Measurements from ENCODE around the gene HOMER2.

Gene HOMER2

DNA sequence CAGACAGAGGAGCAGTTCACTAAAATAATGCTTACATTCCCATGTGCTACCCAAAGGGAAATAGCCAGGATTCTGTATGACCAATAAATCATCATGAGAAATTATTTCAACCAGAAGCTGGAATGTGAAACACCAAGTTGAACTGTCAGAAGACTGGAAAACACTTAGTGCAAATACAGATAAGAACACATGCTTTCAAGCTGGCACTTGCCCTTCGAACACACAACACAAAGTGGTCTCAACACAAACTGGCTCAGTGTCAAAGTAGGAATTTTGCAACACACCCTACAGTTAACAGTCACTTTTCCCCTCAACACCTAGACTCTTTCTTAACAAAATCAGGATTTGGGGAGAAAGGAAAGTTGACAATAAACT, 148.0 kb downstream of the HOMER2 start:
- H2BK12ac ChIP-seq (ENCODE audit: low read length), result no peak overlapping the region
- H3K4ac ChIP-seq (ENCODE audit: low read length), result no peak overlapping the region
- no peaks in the 10 kb centered on the region for H3K79me1 ChIP-seq (ENCODE audit: low read depth, low read length)
- no peak overlapping the region for H2BK5ac ChIP-seq (ENCODE audit: low read length)
- H2BK120ac ChIP-seq (ENCODE audit: low read depth, low read length), result no peak overlapping the region
- no peak overlapping the region for H3K27ac ChIP-seq (replicated peaks; ENCODE audit: low read length)
- DNase-seq (ENCODE audit: low spot score), result no peak
- H3K9ac ChIP-seq (ENCODE audit: low read depth, low read length, poor library complexity), result no peak overlapping the region
- H3K27me3 ChIP-seq (ENCODE audit: control insufficient read depth in 3 of 3, insufficient read depth in 3 of 3, low read depth in 1 of 3, low read length in 3 of 3), result peaks cover 2 to 23% (median 9%) of the 10 kb centered on the region in 3 experiments
- no peaks in the 10 kb centered on the region for H3K36me3 ChIP-seq (replicated peaks in 1 of 2; ENCODE audit: control insufficient read depth in 2 of 2, insufficient read depth in 2 of 2, low read length in 2 of 2)
- H3K14ac ChIP-seq (ENCODE audit: low read length), result no peak overlapping the region
- no peak overlapping the region for H3K4me2 ChIP-seq (ENCODE audit: insufficient read depth, low read length, poor library complexity, severe bottlenecking)
- no peak overlapping the region for H2BK15ac ChIP-seq (ENCODE audit: low read length)
- H2AFZ ChIP-seq (ENCODE audit: low read length), result no peak overlapping the region
- no peak overlapping the region for H3K4me3 ChIP-seq (ENCODE audit: low read length in 2 of 2)
- H3K4me1 ChIP-seq (ENCODE audit: control insufficient read depth in 2 of 2, insufficient read depth in 1 of 2, low read depth in 1 of 2, low read length in 2 of 2), result no peaks in the 10 kb centered on the region
- no CpG with 5 or more reads among the region's 1 CpG for WGBS, 2 donors (ENCODE audit: extremely low coverage in 2 of 2, insufficient read length in 2 of 2, insufficient replicate concordance in 1 of 2)
- no peak overlapping the region for H3K18ac ChIP-seq (ENCODE audit: low read length)
- H2AK5ac ChIP-seq (ENCODE audit: low read depth, low read length), result no peak overlapping the region
- H3K9me3 ChIP-seq (replicated peaks in 1 of 2; ENCODE audit: control insufficient read depth in 2 of 2, insufficient read depth in 1 of 2, low read depth in 1 of 2, low read length in 2 of 2), result no peaks in the 10 kb centered on the region
- H4K8ac ChIP-seq (ENCODE audit: low read depth, low read length), result no peak overlapping the region
- no peak overlapping the region for H3K23ac ChIP-seq (ENCODE audit: low read depth, low read length, poor library complexity)
- H4K91ac ChIP-seq (ENCODE audit: low read depth, low read length, poor library complexity), result no peak overlapping the region

DNA sequence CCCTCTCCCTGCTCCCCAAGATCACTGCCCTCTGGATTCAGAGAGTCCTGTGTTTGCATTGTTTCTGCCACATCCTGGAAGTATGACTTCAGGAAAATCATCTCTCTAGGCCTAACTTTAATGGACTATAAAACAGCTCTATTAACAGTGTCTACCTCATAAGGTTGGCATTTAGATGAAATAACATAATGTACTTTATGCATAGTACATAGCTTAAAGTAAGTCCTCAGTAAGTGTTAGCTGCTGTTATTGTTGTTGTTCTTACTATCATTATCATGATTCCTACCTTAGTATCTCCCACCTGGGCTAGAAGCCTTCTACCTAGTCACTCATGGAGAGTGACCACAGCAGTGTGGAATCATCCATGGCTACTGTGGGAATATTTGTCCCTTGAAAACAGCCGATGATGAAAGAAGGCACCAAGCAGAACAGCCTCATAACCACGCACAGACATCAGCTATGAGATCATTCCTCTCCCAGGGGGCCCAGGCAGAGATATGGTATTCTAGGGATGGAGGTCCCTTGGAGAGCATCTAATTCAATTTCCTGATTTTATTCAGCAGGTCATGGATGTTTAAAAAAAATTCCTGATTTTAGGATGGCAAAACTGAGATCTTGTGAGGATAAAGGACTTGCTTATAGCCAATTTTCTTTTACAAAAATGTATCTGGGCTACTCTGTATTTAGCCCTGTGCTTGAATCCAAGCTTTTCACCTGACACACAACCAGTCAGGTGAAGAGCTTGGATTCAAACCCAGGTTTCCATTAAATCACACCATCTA, 148.5 kb downstream of the HOMER2 start:
- Histone ChIP-seq H4K91ac (ENCODE audit: low read depth, low read length, poor library complexity) (no peak overlapping the region), H2AK5ac (ENCODE audit: low read depth, low read length) (no peak overlapping the region), H3K27me3 (ENCODE audit: control insufficient read depth in 3 of 3, insufficient read depth in 3 of 3, low read depth in 1 of 3, low read length in 3 of 3) (peaks cover 2 to 29% (median 11%) of the 10 kb centered on the region in 3 experiments), H3K14ac (ENCODE audit: low read length) (no peak overlapping the region), H3K4ac (ENCODE audit: low read length) (no peak overlapping the region), H3K23ac (ENCODE audit: low read depth, low read length, poor library complexity) (no peak overlapping the region), H2BK15ac (ENCODE audit: low read length) (no peak overlapping the region), H2BK120ac (ENCODE audit: low read depth, low read length) (no peak overlapping the region), H3K27ac (replicated peaks; ENCODE audit: low read length) (no peak overlapping the region), H3K4me1 (ENCODE audit: control insufficient read depth in 2 of 2, insufficient read depth in 1 of 2, low read depth in 1 of 2, low read length in 2 of 2) (no peaks in the 10 kb centered on the region), H3K9me3 (replicated peaks in 1 of 2; ENCODE audit: control insufficient read depth in 2 of 2, insufficient read depth in 1 of 2, low read depth in 1 of 2, low read length in 2 of 2) (no peaks in the 10 kb centered on the region), H3K79me1 (ENCODE audit: low read depth, low read length) (no peaks in the 10 kb centered on the region), H3K4me2 (ENCODE audit: insufficient read depth, low read length, poor library complexity, severe bottlenecking) (no peak overlapping the region), H2AFZ (ENCODE audit: low read length) (no peak overlapping the region), H2BK12ac (ENCODE audit: low read length) (no peak overlapping the region), H4K8ac (ENCODE audit: low read depth, low read length) (no peak overlapping the region), H3K9ac (ENCODE audit: low read depth, low read length, poor library complexity) (no peak overlapping the region), H3K36me3 (replicated peaks in 1 of 2; ENCODE audit: control insufficient read depth in 2 of 2, insufficient read depth in 2 of 2, low read length in 2 of 2) (no peaks in the 10 kb centered on the region), H2BK5ac (ENCODE audit: low read length) (no peak overlapping the region), H3K18ac (ENCODE audit: low read length) (no peak overlapping the region), H3K4me3 (ENCODE audit: low read length in 2 of 2) (no peak overlapping the region)
- WGBS, 2 donors (ENCODE audit: extremely low coverage in 2 of 2, insufficient read length in 2 of 2, insufficient replicate concordance in 1 of 2), result no CpG with 5 or more reads among the region's 2 CpGs
- DNase-seq (ENCODE audit: low spot score), result no peak

DNA sequence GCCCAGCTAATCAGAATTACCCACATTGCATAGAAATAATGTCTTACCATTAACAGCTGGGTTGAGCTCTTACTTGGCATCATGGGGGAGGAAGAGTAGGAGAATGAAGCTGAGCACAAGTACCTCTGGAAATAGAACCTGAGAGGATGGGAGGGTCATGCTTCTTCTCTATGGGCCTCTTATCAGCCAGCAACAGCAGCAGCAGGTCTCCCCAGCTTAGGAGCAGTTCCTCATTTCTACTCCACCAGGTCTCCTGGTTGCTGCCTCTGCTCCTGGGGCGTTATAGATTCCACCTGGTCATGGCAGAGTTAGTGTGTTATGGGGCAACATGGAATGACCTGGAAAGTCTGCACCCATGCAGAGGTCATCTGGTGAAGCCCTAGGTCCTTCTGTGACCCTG, 150.0 kb downstream of the HOMER2 start:
- H3K4me3 ChIP-seq (ENCODE audit: low read length in 2 of 2), result no peak overlapping the region
- H3K4me2 ChIP-seq (ENCODE audit: insufficient read depth, low read length, poor library complexity, severe bottlenecking), result no peak overlapping the region
- H3K36me3 ChIP-seq (replicated peaks in 1 of 2; ENCODE audit: control insufficient read depth in 2 of 2, insufficient read depth in 2 of 2, low read length in 2 of 2), result no peaks in the 10 kb centered on the region
- H3K27me3 ChIP-seq (ENCODE audit: control insufficient read depth in 3 of 3, insufficient read depth in 3 of 3, low read depth in 1 of 3, low read length in 3 of 3), result peaks cover 2 to 29% (median 11%) of the 10 kb centered on the region in 3 experiments
- no peaks in the 10 kb centered on the region for H3K79me1 ChIP-seq (ENCODE audit: low read depth, low read length)
- H2BK12ac ChIP-seq (ENCODE audit: low read length), result no peak overlapping the region
- no peak overlapping the region for H3K4ac ChIP-seq (ENCODE audit: low read length)
- no peak for DNase-seq (ENCODE audit: low spot score)
- no peak overlapping the region for H3K23ac ChIP-seq (ENCODE audit: low read depth, low read length, poor library complexity)
- no peak overlapping the region for H2BK15ac ChIP-seq (ENCODE audit: low read length)
- no peaks in the 10 kb centered on the region for H3K9me3 ChIP-seq (replicated peaks in 1 of 2; ENCODE audit: control insufficient read depth in 2 of 2, insufficient read depth in 1 of 2, low read depth in 1 of 2, low read length in 2 of 2)
- no peak overlapping the region for H2AK5ac ChIP-seq (ENCODE audit: low read depth, low read length)
- no peak overlapping the region for H2BK5ac ChIP-seq (ENCODE audit: low read length)
- no peak overlapping the region for H4K91ac ChIP-seq (ENCODE audit: low read depth, low read length, poor library complexity)
- H3K14ac ChIP-seq (ENCODE audit: low read length), result no peak overlapping the region
- H2AFZ ChIP-seq (ENCODE audit: low read length), result no peak overlapping the region
- no CpG with 5 or more reads among the region's 1 CpG for WGBS, 2 donors (ENCODE audit: extremely low coverage in 2 of 2, insufficient read length in 2 of 2, insufficient replicate concordance in 1 of 2)
- no peak overlapping the region for H3K27ac ChIP-seq (replicated peaks; ENCODE audit: low read length)
- no peak overlapping the region for H2BK120ac ChIP-seq (ENCODE audit: low read depth, low read length)
- no peak overlapping the region for H3K18ac ChIP-seq (ENCODE audit: low read length)
- no peak overlapping the region for H4K8ac ChIP-seq (ENCODE audit: low read depth, low read length)
- no peak overlapping the region for H3K9ac ChIP-seq (ENCODE audit: low read depth, low read length, poor library complexity)
- no peaks in the 10 kb centered on the region for H3K4me1 ChIP-seq (ENCODE audit: control insufficient read depth in 2 of 2, insufficient read depth in 1 of 2, low read depth in 1 of 2, low read length in 2 of 2)

DNA sequence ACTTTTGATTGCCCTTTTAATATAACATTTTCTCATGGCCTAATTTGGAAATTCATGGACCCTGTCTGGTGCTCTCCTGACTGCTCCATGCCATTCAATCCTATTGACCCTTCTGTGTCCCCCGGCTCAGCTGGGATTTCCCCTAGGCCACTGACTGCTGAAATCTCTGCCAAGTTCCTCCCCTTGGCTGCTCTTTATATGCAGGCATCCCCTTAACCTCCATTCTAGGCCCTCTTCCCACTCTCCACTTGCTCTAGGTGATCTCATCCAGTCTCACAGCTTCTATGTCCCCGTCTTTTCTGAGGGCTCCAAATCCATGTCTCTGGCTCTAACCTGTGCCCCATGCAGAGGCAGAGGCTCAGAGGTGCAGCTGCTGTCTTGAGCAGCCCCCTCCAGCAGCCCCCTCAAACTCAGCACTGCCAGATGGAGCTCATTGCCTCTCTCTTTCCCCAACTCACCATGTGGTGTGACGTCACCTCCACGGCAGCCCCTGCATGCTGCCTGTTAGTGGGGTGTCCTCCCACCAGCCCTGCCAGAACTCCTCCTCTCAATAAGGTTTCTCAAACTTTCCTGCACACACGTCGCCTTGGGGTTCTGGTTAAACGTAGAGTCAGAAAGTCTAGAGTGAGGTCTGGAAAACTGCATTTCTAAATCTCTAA, 153.2 kb downstream of the HOMER2 start:
- H2BK15ac ChIP-seq (ENCODE audit: low read length), result no peak overlapping the region
- H3K27me3 ChIP-seq (ENCODE audit: control insufficient read depth in 3 of 3, insufficient read depth in 3 of 3, low read depth in 1 of 3, low read length in 3 of 3), result peaks cover 0 to 29% (median 11%) of the 10 kb centered on the region in 3 experiments
- H3K36me3 ChIP-seq (replicated peaks in 1 of 2; ENCODE audit: control insufficient read depth in 2 of 2, insufficient read depth in 2 of 2, low read length in 2 of 2), result no peaks in the 10 kb centered on the region
- no peaks in the 10 kb centered on the region for H3K79me1 ChIP-seq (ENCODE audit: low read depth, low read length)
- no peaks in the 10 kb centered on the region for H3K4me1 ChIP-seq (ENCODE audit: control insufficient read depth in 2 of 2, insufficient read depth in 1 of 2, low read depth in 1 of 2, low read length in 2 of 2)
- no CpG with 5 or more reads among the region's 7 CpGs for WGBS, 2 donors (ENCODE audit: extremely low coverage in 2 of 2, insufficient read length in 2 of 2, insufficient replicate concordance in 1 of 2)
- H3K9ac ChIP-seq (ENCODE audit: low read depth, low read length, poor library complexity), result no peak overlapping the region
- H3K4me3 ChIP-seq (ENCODE audit: low read length in 2 of 2), result no peak overlapping the region
- H2AFZ ChIP-seq (ENCODE audit: low read length), result no peak overlapping the region
- H4K91ac ChIP-seq (ENCODE audit: low read depth, low read length, poor library complexity), result no peak overlapping the region
- H3K27ac ChIP-seq (replicated peaks; ENCODE audit: low read length), result no peak overlapping the region
- no peak overlapping the region for H2BK12ac ChIP-seq (ENCODE audit: low read length)
- no peak overlapping the region for H3K23ac ChIP-seq (ENCODE audit: low read depth, low read length, poor library complexity)
- H2AK5ac ChIP-seq (ENCODE audit: low read depth, low read length), result no peak overlapping the region
- H2BK5ac ChIP-seq (ENCODE audit: low read length), result no peak overlapping the region
- H4K8ac ChIP-seq (ENCODE audit: low read depth, low read length), result no peak overlapping the region
- no peak overlapping the region for H3K4ac ChIP-seq (ENCODE audit: low read length)
- H3K9me3 ChIP-seq (replicated peaks in 1 of 2; ENCODE audit: control insufficient read depth in 2 of 2, insufficient read depth in 1 of 2, low read depth in 1 of 2, low read length in 2 of 2), result no peaks in the 10 kb centered on the region
- H3K4me2 ChIP-seq (ENCODE audit: insufficient read depth, low read length, poor library complexity, severe bottlenecking), result no peak overlapping the region
- H2BK120ac ChIP-seq (ENCODE audit: low read depth, low read length), result no peak overlapping the region
- no peak overlapping the region for H3K18ac ChIP-seq (ENCODE audit: low read length)
- H3K14ac ChIP-seq (ENCODE audit: low read length), result no peak overlapping the region
- no peak for DNase-seq (ENCODE audit: low spot score)

Measured in neuronal stem cell (in vitro differentiated cells).